Measurements from ENCODE around the gene GPR26. TPM values are rescaled to one million over a fixed set of nuclear protein-coding genes. Genes with fewer than 3 reads are reported as not detected.

The GPR26 gene
- total and polyA plus RNA-seq, 2 donors (not counting 1 experiment from before 2014, with no cell fraction given), result not detected

DNA sequence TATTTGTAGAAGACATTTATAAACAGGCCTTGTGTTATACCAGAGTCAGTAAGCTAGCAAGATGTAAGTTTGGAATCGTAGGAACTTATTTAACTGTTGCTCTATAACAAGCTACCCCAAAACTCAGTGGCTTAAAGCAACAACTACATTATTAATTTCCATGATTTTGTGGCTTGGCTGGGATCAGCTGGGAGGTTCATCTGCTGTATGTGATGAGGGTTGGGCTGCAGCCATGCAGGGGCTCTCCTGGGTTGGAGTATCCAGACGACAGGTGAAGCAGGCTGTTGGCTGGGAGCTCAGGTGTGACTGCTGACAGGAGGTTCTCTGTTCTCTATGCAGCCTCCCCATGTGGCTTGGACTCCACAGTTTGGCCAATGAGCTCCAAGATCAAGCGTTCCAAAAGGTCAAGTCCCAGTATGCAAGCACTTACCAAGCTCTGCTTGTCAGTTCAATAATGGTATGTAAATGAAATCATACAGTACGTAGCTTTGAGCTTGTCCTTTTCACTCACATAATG, 52.4 kb downstream of the GPR26 start:
- Histone ChIP-seq H4K20me1 (ENCODE audit: control insufficient read depth, insufficient read depth, low read length, poor library complexity, severe bottlenecking) (no peaks in the 10 kb centered on the region), H3K4me2 (replicated peaks; ENCODE audit: low read depth, low read length, poor library complexity, severe bottlenecking) (no peak overlapping the region), H2AFZ (ENCODE audit: insufficient read depth, low read depth, low read length, poor library complexity, severe bottlenecking) (no peak overlapping the region), H3K36me3 (replicated peaks in 1 of 2; ENCODE audit: control extremely low read depth in 1 of 2, control insufficient read depth in 1 of 2, extremely low read depth in 1 of 2, insufficient read depth in 2 of 2, low read length in 1 of 2) (no peaks in the 10 kb centered on the region), H3K79me2 (ENCODE audit: control insufficient read depth, insufficient read depth, low read length) (no peaks in the 10 kb centered on the region), H3K27ac (ENCODE audit: low read length in 2 of 2) (no peak overlapping the region), H3K27me3 (replicated peaks in 1 of 4; ENCODE audit: control extremely low read depth in 1 of 4, control insufficient read depth in 3 of 4, insufficient read depth in 4 of 4, low read length in 3 of 4) (peaks cover 0 to 2% (median 0%) of the 10 kb centered on the region in 4 experiments), H3K4me1 (ENCODE audit: control insufficient read depth in 2 of 2, insufficient read depth in 2 of 2, low read length in 2 of 2) (no peaks in the 10 kb centered on the region), H3K9me3 (ENCODE audit: control extremely low read depth in 1 of 3, control insufficient read depth in 2 of 3, insufficient read depth in 1 of 3, low read length in 2 of 3) (peaks cover 0 to 10% (median 0%) of the 10 kb centered on the region in 3 donors), H3K4me3 (ENCODE audit: control extremely low read depth in 1 of 5, extremely low read depth in 1 of 5, insufficient read depth in 1 of 5, low read depth in 2 of 5, low read length in 4 of 5) (no peak overlapping the region), H3K9ac (ENCODE audit: low read length) (no peak overlapping the region)
- no peak overlapping the region for H3K27ac Mint-ChIP-seq
- 100% methylated on average over 1 of the region's 4 CpGs for WGBS (ENCODE audit: insufficient coverage)
- TF ChIP-seq, protein P1, sequence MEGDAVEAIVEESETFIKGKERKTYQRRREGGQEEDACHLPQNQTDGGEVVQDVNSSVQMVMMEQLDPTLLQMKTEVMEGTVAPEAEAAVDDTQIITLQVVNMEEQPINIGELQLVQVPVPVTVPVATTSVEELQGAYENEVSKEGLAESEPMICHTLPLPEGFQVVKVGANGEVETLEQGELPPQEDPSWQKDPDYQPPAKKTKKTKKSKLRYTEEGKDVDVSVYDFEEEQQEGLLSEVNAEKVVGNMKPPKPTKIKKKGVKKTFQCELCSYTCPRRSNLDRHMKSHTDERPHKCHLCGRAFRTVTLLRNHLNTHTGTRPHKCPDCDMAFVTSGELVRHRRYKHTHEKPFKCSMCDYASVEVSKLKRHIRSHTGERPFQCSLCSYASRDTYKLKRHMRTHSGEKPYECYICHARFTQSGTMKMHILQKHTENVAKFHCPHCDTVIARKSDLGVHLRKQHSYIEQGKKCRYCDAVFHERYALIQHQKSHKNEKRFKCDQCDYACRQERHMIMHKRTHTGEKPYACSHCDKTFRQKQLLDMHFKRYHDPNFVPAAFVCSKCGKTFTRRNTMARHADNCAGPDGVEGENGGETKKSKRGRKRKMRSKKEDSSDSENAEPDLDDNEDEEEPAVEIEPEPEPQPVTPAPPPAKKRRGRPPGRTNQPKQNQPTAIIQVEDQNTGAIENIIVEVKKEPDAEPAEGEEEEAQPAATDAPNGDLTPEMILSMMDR (IDR thresholded peaks at IDR 0.05), result no peak
- no peak for TF ChIP-seq EZH2 (IDR thresholded peaks at IDR 0.05; ENCODE audit: borderline replicate concordance, insufficient read depth, low read depth, low read length, poor library complexity, severe bottlenecking)
- H3K27me3 Mint-ChIP-seq, result peaks cover 21% of the 10 kb centered on the region
- ATAC-seq (ENCODE audit: low read depth) (no peak), DNase-seq (no peak)
- peaks cover 2% of the 10 kb centered on the region for H3K9me3 Mint-ChIP-seq (ENCODE audit: insufficient read depth)
- H3K4me3 Mint-ChIP-seq, result no peak overlapping the region
- ChIA-PET CTCF (interaction anchor here (0.9 kb wide), 1 partner anchor 670 kb away, joined by 3 read pairs; no protein-coding TSS in a partner anchor), POLR2A (no interaction called here)
- H3K4me1 Mint-ChIP-seq, result no peaks in the 10 kb centered on the region
- intact Hi-C loops (cut with micrococcal nuclease), result no loop called here

DNA sequence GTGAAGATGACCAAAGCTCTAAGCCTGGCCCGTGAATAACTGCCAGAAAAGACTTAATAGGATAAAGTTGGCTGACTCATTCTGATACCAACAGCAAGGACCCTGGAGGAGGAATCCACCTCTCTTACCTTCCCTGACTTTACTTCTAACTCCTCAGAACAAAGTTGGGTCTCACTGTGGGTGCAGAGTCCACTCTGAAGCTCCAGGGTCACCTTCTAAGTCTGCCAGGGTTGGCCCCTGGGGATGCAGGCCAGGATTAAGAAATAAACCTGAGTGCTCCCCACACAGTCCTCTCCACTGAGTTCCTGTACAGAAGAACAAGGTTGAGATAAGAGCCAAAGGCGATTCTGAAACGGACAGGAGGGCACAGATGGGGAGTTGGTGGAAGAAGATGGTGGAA, 54.4 kb downstream of the GPR26 start:
- Histone ChIP-seq H3K27ac (ENCODE audit: low read length in 2 of 2) (no peak overlapping the region), H3K4me1 (ENCODE audit: control insufficient read depth in 2 of 2, insufficient read depth in 2 of 2, low read length in 2 of 2) (no peaks in the 10 kb centered on the region), H3K27me3 (replicated peaks in 1 of 4; ENCODE audit: control extremely low read depth in 1 of 4, control insufficient read depth in 3 of 4, insufficient read depth in 4 of 4, low read length in 3 of 4) (peaks cover 0 to 2% (median 0%) of the 10 kb centered on the region in 4 experiments), H3K4me3 (ENCODE audit: control extremely low read depth in 1 of 5, extremely low read depth in 1 of 5, insufficient read depth in 1 of 5, low read depth in 2 of 5, low read length in 4 of 5) (no peak overlapping the region), H4K20me1 (ENCODE audit: control insufficient read depth, insufficient read depth, low read length, poor library complexity, severe bottlenecking) (no peaks in the 10 kb centered on the region), H3K4me2 (replicated peaks; ENCODE audit: low read depth, low read length, poor library complexity, severe bottlenecking) (no peak overlapping the region), H3K36me3 (replicated peaks in 1 of 2; ENCODE audit: control extremely low read depth in 1 of 2, control insufficient read depth in 1 of 2, extremely low read depth in 1 of 2, insufficient read depth in 2 of 2, low read length in 1 of 2) (no peaks in the 10 kb centered on the region), H3K9ac (ENCODE audit: low read length) (no peak overlapping the region), H3K9me3 (ENCODE audit: control extremely low read depth in 1 of 3, control insufficient read depth in 2 of 3, insufficient read depth in 1 of 3, low read length in 2 of 3) (peaks cover 0 to 20% (median 0%) of the 10 kb centered on the region in 3 donors), H2AFZ (ENCODE audit: insufficient read depth, low read depth, low read length, poor library complexity, severe bottlenecking) (no peak overlapping the region), H3K79me2 (ENCODE audit: control insufficient read depth, insufficient read depth, low read length) (no peaks in the 10 kb centered on the region)
- H3K4me3 Mint-ChIP-seq, result no peak overlapping the region
- ChIA-PET CTCF (no interaction called here), POLR2A (no interaction called here)
- H3K27ac Mint-ChIP-seq, result no peak overlapping the region
- peaks cover 16% of the 10 kb centered on the region for H3K27me3 Mint-ChIP-seq
- DNase-seq (no peak), ATAC-seq (ENCODE audit: low read depth) (no peak)
- WGBS (ENCODE audit: insufficient coverage), result 52% methylated on average over 3 of the region's 3 CpGs
- intact Hi-C loops (cut with micrococcal nuclease), result no loop called here
- H3K4me1 Mint-ChIP-seq, result no peaks in the 10 kb centered on the region
- TF ChIP-seq, protein P1 (IDR thresholded peaks at IDR 0.05), result no peak
- no peak for TF ChIP-seq EZH2 (IDR thresholded peaks at IDR 0.05; ENCODE audit: borderline replicate concordance, insufficient read depth, low read depth, low read length, poor library complexity, severe bottlenecking)
- H3K9me3 Mint-ChIP-seq (ENCODE audit: insufficient read depth), result peaks cover 2% of the 10 kb centered on the region

All from B cell (primary cell).